ENCODE measurements around the gene MED29. TPM values are rescaled to one million over a fixed set of nuclear protein-coding genes. Genes with fewer than 3 reads are reported as not detected.

The MED29 gene
- total and polyA plus RNA-seq, 10 of the 15 experiments (the other 5 are each of a cell fraction or from before 2014, with no cell fraction given): 3.2 to 36.6 (median 22.8) TPM

- TF ChIP-seq, protein P1, sequence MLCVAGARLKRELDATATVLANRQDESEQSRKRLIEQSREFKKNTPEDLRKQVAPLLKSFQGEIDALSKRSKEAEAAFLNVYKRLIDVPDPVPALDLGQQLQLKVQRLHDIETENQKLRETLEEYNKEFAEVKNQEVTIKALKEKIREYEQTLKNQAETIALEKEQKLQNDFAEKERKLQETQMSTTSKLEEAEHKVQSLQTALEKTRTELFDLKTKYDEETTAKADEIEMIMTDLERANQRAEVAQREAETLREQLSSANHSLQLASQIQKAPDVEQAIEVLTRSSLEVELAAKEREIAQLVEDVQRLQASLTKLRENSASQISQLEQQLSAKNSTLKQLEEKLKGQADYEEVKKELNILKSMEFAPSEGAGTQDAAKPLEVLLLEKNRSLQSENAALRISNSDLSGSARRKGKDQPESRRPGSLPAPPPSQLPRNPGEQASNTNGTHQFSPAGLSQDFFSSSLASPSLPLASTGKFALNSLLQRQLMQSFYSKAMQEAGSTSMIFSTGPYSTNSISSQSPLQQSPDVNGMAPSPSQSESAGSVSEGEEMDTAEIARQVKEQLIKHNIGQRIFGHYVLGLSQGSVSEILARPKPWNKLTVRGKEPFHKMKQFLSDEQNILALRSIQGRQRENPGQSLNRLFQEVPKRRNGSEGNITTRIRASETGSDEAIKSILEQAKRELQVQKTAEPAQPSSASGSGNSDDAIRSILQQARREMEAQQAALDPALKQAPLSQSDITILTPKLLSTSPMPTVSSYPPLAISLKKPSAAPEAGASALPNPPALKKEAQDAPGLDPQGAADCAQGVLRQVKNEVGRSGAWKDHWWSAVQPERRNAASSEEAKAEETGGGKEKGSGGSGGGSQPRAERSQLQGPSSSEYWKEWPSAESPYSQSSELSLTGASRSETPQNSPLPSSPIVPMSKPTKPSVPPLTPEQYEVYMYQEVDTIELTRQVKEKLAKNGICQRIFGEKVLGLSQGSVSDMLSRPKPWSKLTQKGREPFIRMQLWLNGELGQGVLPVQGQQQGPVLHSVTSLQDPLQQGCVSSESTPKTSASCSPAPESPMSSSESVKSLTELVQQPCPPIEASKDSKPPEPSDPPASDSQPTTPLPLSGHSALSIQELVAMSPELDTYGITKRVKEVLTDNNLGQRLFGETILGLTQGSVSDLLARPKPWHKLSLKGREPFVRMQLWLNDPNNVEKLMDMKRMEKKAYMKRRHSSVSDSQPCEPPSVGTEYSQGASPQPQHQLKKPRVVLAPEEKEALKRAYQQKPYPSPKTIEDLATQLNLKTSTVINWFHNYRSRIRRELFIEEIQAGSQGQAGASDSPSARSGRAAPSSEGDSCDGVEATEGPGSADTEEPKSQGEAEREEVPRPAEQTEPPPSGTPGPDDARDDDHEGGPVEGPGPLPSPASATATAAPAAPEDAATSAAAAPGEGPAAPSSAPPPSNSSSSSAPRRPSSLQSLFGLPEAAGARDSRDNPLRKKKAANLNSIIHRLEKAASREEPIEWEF (IDR thresholded peaks at IDR 0.05; ENCODE audit: insufficient replicate concordance, low read depth, low read length): no peak
- TF ChIP-seq IKZF1 (conservative IDR thresholded peaks at IDR 0.05): peak; percentile 98
- TF ChIP-seq EP300 (IDR thresholded peaks at IDR 0.05; ENCODE audit: borderline replicate concordance in 1 of 2, control insufficient read depth in 1 of 2, low read depth in 2 of 2, low read length in 2 of 2): peak; percentile 58 to 80
- TF ChIP-seq, protein P2, sequence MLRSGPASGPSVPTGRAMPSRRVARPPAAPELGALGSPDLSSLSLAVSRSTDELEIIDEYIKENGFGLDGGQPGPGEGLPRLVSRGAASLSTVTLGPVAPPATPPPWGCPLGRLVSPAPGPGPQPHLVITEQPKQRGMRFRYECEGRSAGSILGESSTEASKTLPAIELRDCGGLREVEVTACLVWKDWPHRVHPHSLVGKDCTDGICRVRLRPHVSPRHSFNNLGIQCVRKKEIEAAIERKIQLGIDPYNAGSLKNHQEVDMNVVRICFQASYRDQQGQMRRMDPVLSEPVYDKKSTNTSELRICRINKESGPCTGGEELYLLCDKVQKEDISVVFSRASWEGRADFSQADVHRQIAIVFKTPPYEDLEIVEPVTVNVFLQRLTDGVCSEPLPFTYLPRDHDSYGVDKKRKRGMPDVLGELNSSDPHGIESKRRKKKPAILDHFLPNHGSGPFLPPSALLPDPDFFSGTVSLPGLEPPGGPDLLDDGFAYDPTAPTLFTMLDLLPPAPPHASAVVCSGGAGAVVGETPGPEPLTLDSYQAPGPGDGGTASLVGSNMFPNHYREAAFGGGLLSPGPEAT (IDR thresholded peaks at IDR 0.05; ENCODE audit: low read depth): peak; percentile 92
- no peak for TF ChIP-seq CREB1 (IDR thresholded peaks at IDR 0.05; ENCODE audit: low read depth)
- TF ChIP-seq CHD1 (IDR thresholded peaks at IDR 0.05; ENCODE audit: low read depth, low read length): no peak
- no peak for TF ChIP-seq CHD4 (IDR thresholded peaks at IDR 0.05)
- no peak for TF ChIP-seq MYB (IDR thresholded peaks at IDR 0.05; ENCODE audit: borderline replicate concordance, low read depth, low read length)
- no peak; the same call in none of the 2 replicates for TF ChIP-seq ATF7 (IDR thresholded peaks at IDR 0.05; ENCODE audit: low read depth)
- TF ChIP-seq SIX5 (IDR thresholded peaks at IDR 0.05; ENCODE audit: low read depth, low read length, severe bottlenecking): no peak
- TF ChIP-seq, protein P3, sequence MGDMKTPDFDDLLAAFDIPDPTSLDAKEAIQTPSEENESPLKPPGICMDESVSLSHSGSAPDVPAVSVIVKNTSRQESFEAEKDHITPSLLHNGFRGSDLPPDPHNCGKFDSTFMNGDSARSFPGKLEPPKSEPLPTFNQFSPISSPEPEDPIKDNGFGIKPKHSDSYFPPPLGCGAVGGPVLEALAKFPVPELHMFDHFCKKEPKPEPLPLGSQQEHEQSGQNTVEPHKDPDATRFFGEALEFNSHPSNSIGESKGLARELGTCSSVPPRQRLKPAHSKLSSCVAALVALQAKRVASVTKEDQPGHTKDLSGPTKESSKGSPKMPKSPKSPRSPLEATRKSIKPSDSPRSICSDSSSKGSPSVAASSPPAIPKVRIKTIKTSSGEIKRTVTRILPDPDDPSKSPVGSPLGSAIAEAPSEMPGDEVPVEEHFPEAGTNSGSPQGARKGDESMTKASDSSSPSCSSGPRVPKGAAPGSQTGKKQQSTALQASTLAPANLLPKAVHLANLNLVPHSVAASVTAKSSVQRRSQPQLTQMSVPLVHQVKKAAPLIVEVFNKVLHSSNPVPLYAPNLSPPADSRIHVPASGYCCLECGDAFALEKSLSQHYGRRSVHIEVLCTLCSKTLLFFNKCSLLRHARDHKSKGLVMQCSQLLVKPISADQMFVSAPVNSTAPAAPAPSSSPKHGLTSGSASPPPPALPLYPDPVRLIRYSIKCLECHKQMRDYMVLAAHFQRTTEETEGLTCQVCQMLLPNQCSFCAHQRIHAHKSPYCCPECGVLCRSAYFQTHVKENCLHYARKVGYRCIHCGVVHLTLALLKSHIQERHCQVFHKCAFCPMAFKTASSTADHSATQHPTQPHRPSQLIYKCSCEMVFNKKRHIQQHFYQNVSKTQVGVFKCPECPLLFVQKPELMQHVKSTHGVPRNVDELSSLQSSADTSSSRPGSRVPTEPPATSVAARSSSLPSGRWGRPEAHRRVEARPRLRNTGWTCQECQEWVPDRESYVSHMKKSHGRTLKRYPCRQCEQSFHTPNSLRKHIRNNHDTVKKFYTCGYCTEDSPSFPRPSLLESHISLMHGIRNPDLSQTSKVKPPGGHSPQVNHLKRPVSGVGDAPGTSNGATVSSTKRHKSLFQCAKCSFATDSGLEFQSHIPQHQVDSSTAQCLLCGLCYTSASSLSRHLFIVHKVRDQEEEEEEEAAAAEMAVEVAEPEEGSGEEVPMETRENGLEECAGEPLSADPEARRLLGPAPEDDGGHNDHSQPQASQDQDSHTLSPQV (IDR thresholded peaks at IDR 0.05): peak; percentile 87; the same call in 1 of the 2 replicates
- TF ChIP-seq HDGF (IDR thresholded peaks at IDR 0.05): no peak
- TF ChIP-seq CHD2 (IDR thresholded peaks at IDR 0.05; ENCODE audit: borderline replicate concordance, low read depth, low read length): 0 out of 2 replicates have a peak, but pooled peaks have one; percentile 50
- TF ChIP-seq SMAD5 (IDR thresholded peaks at IDR 0.05; ENCODE audit: low read depth): no peak
- peak; percentile 16 to 67 for TF ChIP-seq EGR1 (IDR thresholded peaks at IDR 0.05; ENCODE audit: borderline replicate concordance in 1 of 2, low read depth in 2 of 2, low read length in 2 of 2)
- TF ChIP-seq CBX5 (IDR thresholded peaks at IDR 0.05; ENCODE audit: low read depth): no peak
- TF ChIP-seq SMARCA5 (IDR thresholded peaks at IDR 0.05): peak; percentile 19; the same call in 1 of the 2 replicates
- TF ChIP-seq BACH1 (IDR thresholded peaks at IDR 0.05; ENCODE audit: borderline replicate concordance): peak; percentile 88
Measured at GRCh38 chr19:39403331-39404312, 12.4 kb downstream of the MED29 start (continued).

Data from GM12878 (cell line).